Astrocyte (in vitro differentiated cells and primary cell): ENCODE measurements around the gene PKD1. TPM values are rescaled to one million over a fixed set of nuclear protein-coding genes. Genes with fewer than 3 reads are reported as not detected.

Experiments
- DNase-seq: peaks from one replicate; pipeline ENCODE4 v3.0.0-alpha.2; 2010; ENCODE audit warnings: low read depth
- FAIRE-seq: peaks from 2 replicates; lab custom pipeline; 2011; peaks lifted over from hg19 to GRCh38; lab: Jason Lieb, UNC
- H2AFZ ChIP-seq: 2 replicates; pipeline ENCODE4 v1.6.0; 2012; ENCODE audit warnings: low read depth, low read length, inconsistent platforms
- H3K27ac ChIP-seq: 2 replicates; pipeline ENCODE4 v1.5.1; 2011; ENCODE audit warnings: low read depth, low read length, inconsistent platforms
- H3K27me3 ChIP-seq: 2 replicates; pipeline ENCODE4 v1.6.0; 2011; ENCODE audit warnings: low read length, inconsistent platforms; ENCODE audit not compliant: insufficient read depth
- H3K36me3 ChIP-seq: 2 replicates; pipeline ENCODE4 v1.5.1; 2011; ENCODE audit warnings: low read length, inconsistent platforms; ENCODE audit not compliant: insufficient read depth
- H3K4me1 ChIP-seq: 2 replicates; pipeline ENCODE4 v1.5.1; 2011; ENCODE audit warnings: low read length, inconsistent platforms; ENCODE audit not compliant: insufficient read depth
- H3K4me2 ChIP-seq: 2 replicates; pipeline ENCODE4 v1.6.0; 2012; ENCODE audit warnings: low read length, inconsistent platforms
- H3K4me3 ChIP-seq: 2 replicates; pipeline ENCODE4 v1.5.1; 2011; ENCODE audit warnings: low read depth, mild to moderate bottlenecking, low read length, inconsistent platforms; ENCODE audit not compliant: insufficient read depth
- H3K79me2 ChIP-seq: 2 replicates; pipeline ENCODE4 v1.6.0; 2012; ENCODE audit warnings: mild to moderate bottlenecking, low read length, inconsistent platforms; ENCODE audit not compliant: insufficient read depth
- H3K9ac ChIP-seq: 2 replicates; pipeline ENCODE4 v1.6.0; 2012; ENCODE audit warnings: mild to moderate bottlenecking, low read length, inconsistent platforms
- H3K9me3 ChIP-seq: 2 replicates; pipeline ENCODE4 v1.5.1; 2012; ENCODE audit warnings: low read depth, mild to moderate bottlenecking, low read length, inconsistent platforms; ENCODE audit not compliant: insufficient read depth
- H4K20me1 ChIP-seq: 2 replicates; pipeline ENCODE4 v1.6.0; 2012; ENCODE audit warnings: low read length, inconsistent platforms; ENCODE audit not compliant: insufficient read depth
- H3K27ac Mint-ChIP-seq: one replicate; pipeline ENCODE4 v1.8.0; 2021; ENCODE audit warnings: mild to moderate bottlenecking, mixed read lengths; ENCODE audit not compliant: unreplicated experiment
- H3K27me3 Mint-ChIP-seq: one replicate; pipeline ENCODE4 v1.8.0; 2021; ENCODE audit warnings: low read depth, mixed read lengths; ENCODE audit not compliant: unreplicated experiment
- H3K36me3 Mint-ChIP-seq: one replicate; pipeline ENCODE4 v1.8.0; 2021; ENCODE audit warnings: low read depth, mixed read lengths; ENCODE audit not compliant: unreplicated experiment
- H3K4me1 Mint-ChIP-seq: one replicate; pipeline ENCODE4 v1.8.0; 2021; ENCODE audit warnings: low read depth, mixed read lengths; ENCODE audit not compliant: unreplicated experiment
- H3K4me3 Mint-ChIP-seq: one replicate; pipeline ENCODE4 v1.8.0; 2021; ENCODE audit warnings: mild to moderate bottlenecking, moderate library complexity, mixed read lengths; ENCODE audit not compliant: unreplicated experiment
- H3K9me3 Mint-ChIP-seq: one replicate; pipeline ENCODE4 v1.8.0; 2021; ENCODE audit warnings: mild to moderate bottlenecking, mixed read lengths; ENCODE audit not compliant: unreplicated experiment
- EZH2 ChIP-seq: IDR thresholded peaks from 2 replicates; pipeline ENCODE4 v1.6.1; 2012; ENCODE audit warnings: mild to moderate bottlenecking, low read length, inconsistent platforms; ENCODE audit not compliant: insufficient read depth
- total RNA-seq: library from RNA; stranded (reverse); gene quantifications from 2 replicates; pipeline ENCODE4 v1.2.1, GENCODE V29; 2021
- TF ChIP-seq, protein P1 (sequence below): IDR thresholded peaks from 2 replicates; pipeline ENCODE4 v1.5.1; 2011; ENCODE audit warnings: low read depth, mild to moderate bottlenecking, inconsistent platforms, low read length, moderate library complexity; ENCODE audit not compliant: insufficient read depth

The PKD1 gene
- total RNA-seq, 1 donor from 2014 or later = 112 TPM

DNA sequence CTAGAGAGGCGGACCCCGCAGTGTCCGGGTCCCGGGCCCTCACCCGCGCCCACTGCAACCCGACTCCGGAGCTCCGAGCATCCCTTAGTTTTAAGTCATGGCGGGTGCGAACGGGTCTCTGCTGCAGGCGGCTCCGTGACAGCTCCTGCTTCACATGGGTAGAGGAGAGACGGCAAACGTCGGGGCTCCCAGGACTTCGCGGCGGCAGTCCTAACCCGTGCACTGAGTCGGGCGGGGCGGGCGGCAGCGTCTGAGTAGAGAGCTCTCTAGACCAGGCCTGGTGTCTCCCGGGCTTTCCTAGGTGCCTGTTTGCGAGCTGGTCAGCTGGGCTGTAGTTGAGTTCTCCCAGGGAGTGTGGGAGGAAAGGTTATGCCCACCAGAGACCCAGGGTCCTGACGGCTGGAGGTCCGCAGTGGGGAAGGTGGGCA lies 87.6 kb downstream of the PKD1 start:
- H2AFZ ChIP-seq = peak overlapping the region; percentile 65
- peaks cover 13% of the 10 kb centered on the region for H3K4me1 ChIP-seq
- H3K4me1 Mint-ChIP-seq = peaks cover 6% of the 10 kb centered on the region
- H3K9me3 Mint-ChIP-seq = no peaks in the 10 kb centered on the region
- FAIRE-seq (no peak), DNase-seq (no peak)
- H4K20me1 ChIP-seq = peaks cover 3% of the 10 kb centered on the region
- TF ChIP-seq, protein P1, sequence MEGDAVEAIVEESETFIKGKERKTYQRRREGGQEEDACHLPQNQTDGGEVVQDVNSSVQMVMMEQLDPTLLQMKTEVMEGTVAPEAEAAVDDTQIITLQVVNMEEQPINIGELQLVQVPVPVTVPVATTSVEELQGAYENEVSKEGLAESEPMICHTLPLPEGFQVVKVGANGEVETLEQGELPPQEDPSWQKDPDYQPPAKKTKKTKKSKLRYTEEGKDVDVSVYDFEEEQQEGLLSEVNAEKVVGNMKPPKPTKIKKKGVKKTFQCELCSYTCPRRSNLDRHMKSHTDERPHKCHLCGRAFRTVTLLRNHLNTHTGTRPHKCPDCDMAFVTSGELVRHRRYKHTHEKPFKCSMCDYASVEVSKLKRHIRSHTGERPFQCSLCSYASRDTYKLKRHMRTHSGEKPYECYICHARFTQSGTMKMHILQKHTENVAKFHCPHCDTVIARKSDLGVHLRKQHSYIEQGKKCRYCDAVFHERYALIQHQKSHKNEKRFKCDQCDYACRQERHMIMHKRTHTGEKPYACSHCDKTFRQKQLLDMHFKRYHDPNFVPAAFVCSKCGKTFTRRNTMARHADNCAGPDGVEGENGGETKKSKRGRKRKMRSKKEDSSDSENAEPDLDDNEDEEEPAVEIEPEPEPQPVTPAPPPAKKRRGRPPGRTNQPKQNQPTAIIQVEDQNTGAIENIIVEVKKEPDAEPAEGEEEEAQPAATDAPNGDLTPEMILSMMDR = no peak
- no peak for TF ChIP-seq EZH2
- H3K9me3 ChIP-seq = no peaks in the 10 kb centered on the region
- peak overlapping the region; percentile 77 for H3K27ac Mint-ChIP-seq
- no peaks in the 10 kb centered on the region for H3K27me3 Mint-ChIP-seq
- H3K4me2 ChIP-seq = peak overlapping the region; percentile 95
- H3K4me3 ChIP-seq = peak overlapping the region; percentile 76
- peaks cover 9% of the 10 kb centered on the region for H3K36me3 Mint-ChIP-seq
- H3K36me3 ChIP-seq = no peaks in the 10 kb centered on the region
- H3K4me3 Mint-ChIP-seq = peak overlapping the region; percentile 95
- peak overlapping the region; percentile 79 for H3K9ac ChIP-seq
- H3K27ac ChIP-seq = no peak overlapping the region
- H3K27me3 ChIP-seq = no peaks in the 10 kb centered on the region
- H3K79me2 ChIP-seq = peaks cover 15% of the 10 kb centered on the region

DNA sequence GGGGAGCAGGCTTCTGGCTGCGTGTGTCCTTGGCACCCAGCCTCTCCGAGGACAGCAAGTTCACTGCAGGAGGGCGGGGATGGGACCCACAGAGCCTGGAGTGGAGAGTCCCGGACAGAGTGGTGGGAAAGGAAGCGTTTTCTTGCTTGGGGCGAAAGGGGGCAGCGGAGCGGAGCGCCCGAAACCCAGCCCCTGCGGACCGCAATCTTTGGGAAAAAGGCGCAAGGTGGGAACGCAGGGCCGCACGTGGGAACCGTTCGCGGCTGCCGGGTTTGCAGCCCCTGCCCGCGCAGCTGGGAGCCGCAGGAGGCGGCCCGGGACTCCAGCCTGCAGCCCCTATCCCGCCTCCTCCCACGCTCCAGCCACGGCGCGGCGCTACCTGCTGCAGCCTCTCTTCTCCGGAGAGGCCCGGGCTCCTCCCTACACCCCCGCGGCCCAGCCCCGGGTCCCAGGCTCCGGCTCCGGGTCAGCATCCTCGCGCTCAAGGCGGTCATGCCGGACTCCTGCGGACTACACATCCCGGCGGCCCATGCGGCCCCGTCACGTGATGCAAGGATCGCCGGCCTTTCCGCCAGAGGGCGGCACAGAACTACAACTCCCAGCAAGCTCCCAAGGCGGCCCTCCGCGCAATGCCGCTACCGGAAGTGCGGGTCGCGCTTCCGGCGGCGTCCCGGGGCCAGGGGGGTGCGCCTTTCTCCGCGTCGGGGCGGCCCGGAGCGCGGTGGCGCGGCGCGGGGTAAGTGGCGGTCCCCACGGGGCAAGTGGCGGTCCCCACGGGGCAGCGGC lies 88.2 kb downstream of the PKD1 start, which contains the start of the genes NTHL1 and TSC2:
Gene NTHL1, minus strand, starts transcription at position 505 of the 786 bp plus-strand sequence. Its CDS starts 11 bp downstream, at position 494.
Gene TSC2, plus strand, starts transcription at position 656 of the 786 bp plus-strand sequence. CDS start 631 bp downstream, outside the sequence.
- Histone ChIP-seq H3K4me3 (peak within 1 kb of the TSS; percentile 76), H4K20me1 (peaks cover 3% of the 10 kb centered on the region), H3K27me3 (no peaks in the 10 kb centered on the region), H3K9me3 (no peaks in the 10 kb centered on the region), H3K9ac (peak within 1 kb of the TSS; percentile 79), H3K4me1 (peaks cover 13% of the 10 kb centered on the region), H3K79me2 (peaks cover 15% of the 10 kb centered on the region), H2AFZ (peak within 1 kb of the TSS; percentile 81), H3K36me3 (no peaks in the 10 kb centered on the region), H3K27ac (no peak within 1 kb of the TSS), H3K4me2 (peak within 1 kb of the TSS; percentile 95)
- H3K9me3 Mint-ChIP-seq = no peaks in the 10 kb centered on the region
- DNase-seq (peak; percentile 87), FAIRE-seq (no peak)
- peak within 1 kb of the TSS; percentile 95 for H3K4me3 Mint-ChIP-seq
- TF ChIP-seq, protein P1 = no peak
- no peak for TF ChIP-seq EZH2
- H3K27ac Mint-ChIP-seq = peak within 1 kb of the TSS; percentile 77
- H3K27me3 Mint-ChIP-seq = no peaks in the 10 kb centered on the region
- peaks cover 6% of the 10 kb centered on the region for H3K4me1 Mint-ChIP-seq
- peaks cover 7% of the 10 kb centered on the region for H3K36me3 Mint-ChIP-seq
